ENCODE measurements around the gene UNC13C.

The UNC13C gene

DNA sequence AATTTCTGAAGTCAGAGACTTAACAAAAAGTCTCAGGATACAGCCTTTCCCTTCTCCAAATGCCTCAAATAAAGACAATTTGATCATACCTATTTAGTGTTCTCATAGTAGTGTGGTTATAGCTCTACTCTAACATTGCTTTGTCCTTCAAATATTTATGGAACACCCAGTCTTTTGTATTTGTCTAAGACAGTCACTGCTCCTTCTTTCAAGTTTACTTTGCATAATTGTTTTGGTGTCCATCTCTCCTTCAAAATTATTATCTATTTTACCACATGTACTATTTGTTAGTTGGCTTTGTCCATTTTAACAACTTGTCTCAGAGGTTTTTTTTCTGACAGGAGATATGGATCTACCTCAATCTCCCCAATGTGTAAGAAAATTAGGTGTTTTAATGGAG lies 118.8 kb downstream of the UNC13C start:
- Histone ChIP-seq H3K9ac (ENCODE audit: low read length) (no peak overlapping the region), H2BK120ac (ENCODE audit: low read depth, low read length) (no peak overlapping the region), H3K23ac (ENCODE audit: low read length) (no peak overlapping the region), H3K36me3 (ENCODE audit: control insufficient read depth, insufficient read depth, low read length) (no peaks in the 10 kb centered on the region), H3K27ac (ENCODE audit: low read depth, low read length) (no peak overlapping the region), H3K79me1 (ENCODE audit: low read length) (no peaks in the 10 kb centered on the region), H2BK15ac (replicated peaks; ENCODE audit: low read depth) (no peak overlapping the region), H3K4ac (ENCODE audit: low read depth, low read length) (no peak overlapping the region), H3K27me3 (ENCODE audit: insufficient read depth, low read length, poor library complexity) (no peaks in the 10 kb centered on the region), H3K79me2 (ENCODE audit: control insufficient read depth, insufficient read depth, low read length) (no peaks in the 10 kb centered on the region), H4K8ac (ENCODE audit: low read depth, low read length) (no peak overlapping the region), H3K18ac (ENCODE audit: low read length) (no peak overlapping the region), H3K4me2 (ENCODE audit: low read length) (no peak overlapping the region), H3K4me1 (ENCODE audit: control insufficient read depth, low read depth, low read length) (no peaks in the 10 kb centered on the region), H3K4me3 (ENCODE audit: low read length) (no peak overlapping the region), H4K5ac (ENCODE audit: low read length) (no peak overlapping the region), H2AK5ac (ENCODE audit: low read length) (no peak overlapping the region), H2BK5ac (ENCODE audit: low read length) (no peak overlapping the region), H3K56ac (ENCODE audit: low read length) (no peak overlapping the region)
- DNase-seq = no peak

DNA sequence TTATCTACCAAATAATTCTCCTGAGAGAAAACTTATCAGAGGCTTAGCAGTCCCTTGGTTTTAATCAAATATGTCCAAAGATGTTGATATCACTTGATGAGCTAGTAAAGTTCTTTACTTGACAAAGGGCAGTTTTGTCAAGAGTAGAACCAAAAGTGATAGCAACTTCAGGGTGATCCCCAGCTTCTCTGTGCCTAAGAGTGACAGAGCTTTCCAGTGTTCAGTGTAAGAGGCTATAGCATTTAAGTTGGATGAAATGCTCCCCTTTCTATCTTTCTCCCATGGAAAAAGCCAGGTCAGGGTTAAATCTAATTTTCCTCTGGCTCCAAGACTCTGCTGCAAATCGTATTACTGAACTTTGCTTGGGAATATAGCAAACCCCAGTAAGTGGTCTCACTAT lies 120.8 kb downstream of the UNC13C start:
- no peak overlapping the region for H4K8ac ChIP-seq (ENCODE audit: low read depth, low read length)
- H3K23ac ChIP-seq (ENCODE audit: low read length) = no peak overlapping the region
- H2AK5ac ChIP-seq (ENCODE audit: low read length) = no peak overlapping the region
- DNase-seq = no peak
- H3K27me3 ChIP-seq (ENCODE audit: insufficient read depth, low read length, poor library complexity) = no peaks in the 10 kb centered on the region
- no peak overlapping the region for H3K4me2 ChIP-seq (ENCODE audit: low read length)
- no peaks in the 10 kb centered on the region for H3K79me2 ChIP-seq (ENCODE audit: control insufficient read depth, insufficient read depth, low read length)
- H3K79me1 ChIP-seq (ENCODE audit: low read length) = no peaks in the 10 kb centered on the region
- H2BK5ac ChIP-seq (ENCODE audit: low read length) = no peak overlapping the region
- no peak overlapping the region for H3K18ac ChIP-seq (ENCODE audit: low read length)
- no peaks in the 10 kb centered on the region for H3K36me3 ChIP-seq (ENCODE audit: control insufficient read depth, insufficient read depth, low read length)
- H3K4me3 ChIP-seq (ENCODE audit: low read length) = no peak overlapping the region
- H3K9ac ChIP-seq (ENCODE audit: low read length) = no peak overlapping the region
- no peak overlapping the region for H3K27ac ChIP-seq (ENCODE audit: low read depth, low read length)
- no CpG with 5 or more reads among the region's 1 CpG for WGBS (ENCODE audit: extremely low coverage, insufficient coverage, low lambda C conversion rate)
- no peak overlapping the region for H2BK120ac ChIP-seq (ENCODE audit: low read depth, low read length)
- H2BK15ac ChIP-seq (replicated peaks; ENCODE audit: low read depth) = no peak overlapping the region
- no peak overlapping the region for H3K4ac ChIP-seq (ENCODE audit: low read depth, low read length)
- H3K56ac ChIP-seq (ENCODE audit: low read length) = no peak overlapping the region
- H4K5ac ChIP-seq (ENCODE audit: low read length) = no peak overlapping the region
- no peaks in the 10 kb centered on the region for H3K4me1 ChIP-seq (ENCODE audit: control insufficient read depth, low read depth, low read length)

DNA sequence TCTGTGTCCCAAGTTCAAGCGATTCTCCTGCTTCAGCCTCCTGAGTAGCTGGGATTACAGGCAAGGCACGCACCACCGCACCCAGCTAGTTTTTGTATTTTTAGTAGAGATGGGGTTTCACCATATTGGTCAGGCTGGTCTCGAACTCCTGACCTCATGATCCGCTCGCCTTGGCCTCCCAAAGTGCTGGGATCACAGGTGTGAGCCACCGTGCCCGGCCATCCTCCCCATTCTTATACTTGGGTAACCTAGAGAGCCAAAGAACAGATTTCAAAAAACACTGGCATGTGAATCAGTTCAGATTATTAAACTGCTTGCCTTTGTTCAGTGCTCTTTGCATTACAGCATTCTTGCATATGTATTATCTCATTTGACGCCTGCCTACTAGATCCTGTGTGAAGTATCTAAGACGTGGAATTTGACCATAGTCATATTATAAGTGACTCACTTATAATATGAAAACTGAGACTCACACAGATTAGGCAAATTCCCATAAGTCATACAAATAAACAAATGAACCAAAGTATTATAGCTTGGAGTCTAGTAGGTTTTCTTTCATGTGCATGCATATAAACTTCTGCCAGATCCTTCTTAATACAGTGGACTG lies 123.5 kb downstream of the UNC13C start:
- no CpG with 5 or more reads among the region's 10 CpGs for WGBS (ENCODE audit: extremely low coverage, insufficient coverage, low lambda C conversion rate)
- H4K5ac ChIP-seq (ENCODE audit: low read length) = no peak overlapping the region
- H4K8ac ChIP-seq (ENCODE audit: low read depth, low read length) = no peak overlapping the region
- H3K9ac ChIP-seq (ENCODE audit: low read length) = no peak overlapping the region
- H2BK5ac ChIP-seq (ENCODE audit: low read length) = no peak overlapping the region
- H3K27me3 ChIP-seq (ENCODE audit: insufficient read depth, low read length, poor library complexity) = no peaks in the 10 kb centered on the region
- H3K4me1 ChIP-seq (ENCODE audit: control insufficient read depth, low read depth, low read length) = no peaks in the 10 kb centered on the region
- no peaks in the 10 kb centered on the region for H3K36me3 ChIP-seq (ENCODE audit: control insufficient read depth, insufficient read depth, low read length)
- H3K56ac ChIP-seq (ENCODE audit: low read length) = no peak overlapping the region
- H3K79me2 ChIP-seq (ENCODE audit: control insufficient read depth, insufficient read depth, low read length) = no peaks in the 10 kb centered on the region
- no peaks in the 10 kb centered on the region for H3K79me1 ChIP-seq (ENCODE audit: low read length)
- no peak overlapping the region for H3K23ac ChIP-seq (ENCODE audit: low read length)
- H3K4ac ChIP-seq (ENCODE audit: low read depth, low read length) = no peak overlapping the region
- H2BK120ac ChIP-seq (ENCODE audit: low read depth, low read length) = no peak overlapping the region
- H2AK5ac ChIP-seq (ENCODE audit: low read length) = no peak overlapping the region
- no peak overlapping the region for H3K4me3 ChIP-seq (ENCODE audit: low read length)
- no peak overlapping the region for H3K18ac ChIP-seq (ENCODE audit: low read length)
- no peak overlapping the region for H3K4me2 ChIP-seq (ENCODE audit: low read length)
- no peak overlapping the region for H2BK15ac ChIP-seq (replicated peaks; ENCODE audit: low read depth)
- DNase-seq = no peak
- no peak overlapping the region for H3K27ac ChIP-seq (ENCODE audit: low read depth, low read length)

DNA sequence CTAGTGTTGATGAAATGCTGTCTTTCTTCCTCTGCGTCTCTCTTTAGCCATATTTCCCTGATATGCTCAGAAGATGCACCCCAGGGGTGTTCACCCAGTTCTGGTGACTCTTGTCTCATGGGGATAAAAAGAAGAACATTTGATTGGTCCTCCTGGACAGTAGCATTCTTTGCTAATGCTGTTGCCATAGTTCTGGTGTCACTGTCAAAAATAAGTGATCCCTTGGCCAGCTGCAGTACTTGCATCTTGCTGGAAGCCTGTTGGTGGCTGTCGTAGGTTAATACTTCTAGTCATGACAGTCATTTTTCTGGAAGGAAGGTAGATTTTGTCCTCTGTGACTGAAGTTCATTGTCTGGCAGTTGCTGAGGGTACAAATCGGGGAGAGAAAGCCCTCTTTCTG lies 124.5 kb downstream of the UNC13C start:
- Histone ChIP-seq H3K4me2 (ENCODE audit: low read length) (no peak overlapping the region), H3K18ac (ENCODE audit: low read length) (no peak overlapping the region), H3K79me2 (ENCODE audit: control insufficient read depth, insufficient read depth, low read length) (no peaks in the 10 kb centered on the region), H2BK120ac (ENCODE audit: low read depth, low read length) (no peak overlapping the region), H4K5ac (ENCODE audit: low read length) (no peak overlapping the region), H3K27me3 (ENCODE audit: insufficient read depth, low read length, poor library complexity) (no peaks in the 10 kb centered on the region), H3K79me1 (ENCODE audit: low read length) (no peaks in the 10 kb centered on the region), H3K23ac (ENCODE audit: low read length) (no peak overlapping the region), H3K27ac (ENCODE audit: low read depth, low read length) (no peak overlapping the region), H3K4ac (ENCODE audit: low read depth, low read length) (no peak overlapping the region), H2BK5ac (ENCODE audit: low read length) (no peak overlapping the region), H3K36me3 (ENCODE audit: control insufficient read depth, insufficient read depth, low read length) (no peaks in the 10 kb centered on the region), H3K4me3 (ENCODE audit: low read length) (no peak overlapping the region), H3K9ac (ENCODE audit: low read length) (no peak overlapping the region), H3K56ac (ENCODE audit: low read length) (no peak overlapping the region), H2BK15ac (replicated peaks; ENCODE audit: low read depth) (no peak overlapping the region), H3K4me1 (ENCODE audit: control insufficient read depth, low read depth, low read length) (no peaks in the 10 kb centered on the region), H4K8ac (ENCODE audit: low read depth, low read length) (no peak overlapping the region), H2AK5ac (ENCODE audit: low read length) (no peak overlapping the region)
- WGBS (ENCODE audit: extremely low coverage, insufficient coverage, low lambda C conversion rate) = no CpG with 5 or more reads among the region's 3 CpGs
- DNase-seq = no peak

DNA sequence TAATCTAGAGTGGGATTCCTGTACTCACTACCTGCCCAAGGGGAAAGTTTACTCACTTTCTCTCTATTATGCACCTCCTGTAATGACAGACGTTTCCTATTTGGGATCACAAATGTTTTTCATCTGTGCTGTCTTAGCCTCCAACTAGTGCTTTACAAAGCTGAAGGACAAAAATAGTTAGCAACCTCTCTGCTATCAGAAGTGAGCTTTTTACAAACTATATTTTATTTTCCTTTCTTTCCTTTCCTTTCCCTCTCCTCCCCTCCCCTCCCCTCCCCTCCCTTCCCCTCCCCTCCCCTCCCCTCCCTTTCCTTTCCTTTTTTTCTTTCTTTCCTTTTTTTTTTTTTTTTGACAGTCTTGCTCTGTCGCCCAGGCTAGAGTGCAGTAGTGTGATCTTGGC lies 130.8 kb downstream of the UNC13C start:
- no CpG with 5 or more reads among the region's 2 CpGs for WGBS (ENCODE audit: extremely low coverage, insufficient coverage, low lambda C conversion rate)
- no peaks in the 10 kb centered on the region for H3K79me2 ChIP-seq (ENCODE audit: control insufficient read depth, insufficient read depth, low read length)
- H3K23ac ChIP-seq (ENCODE audit: low read length) = no peak overlapping the region
- H3K27ac ChIP-seq (ENCODE audit: low read depth, low read length) = no peak overlapping the region
- H4K8ac ChIP-seq (ENCODE audit: low read depth, low read length) = no peak overlapping the region
- H3K18ac ChIP-seq (ENCODE audit: low read length) = no peak overlapping the region
- H3K56ac ChIP-seq (ENCODE audit: low read length) = no peak overlapping the region
- no peak overlapping the region for H2BK120ac ChIP-seq (ENCODE audit: low read depth, low read length)
- H3K4ac ChIP-seq (ENCODE audit: low read depth, low read length) = no peak overlapping the region
- H3K4me2 ChIP-seq (ENCODE audit: low read length) = no peak overlapping the region
- no peak overlapping the region for H2BK5ac ChIP-seq (ENCODE audit: low read length)
- H3K9ac ChIP-seq (ENCODE audit: low read length) = no peak overlapping the region
- no peak overlapping the region for H2AK5ac ChIP-seq (ENCODE audit: low read length)
- H2BK15ac ChIP-seq (replicated peaks; ENCODE audit: low read depth) = no peak overlapping the region
- H3K36me3 ChIP-seq (ENCODE audit: control insufficient read depth, insufficient read depth, low read length) = no peaks in the 10 kb centered on the region
- H3K27me3 ChIP-seq (ENCODE audit: insufficient read depth, low read length, poor library complexity) = no peaks in the 10 kb centered on the region
- H3K79me1 ChIP-seq (ENCODE audit: low read length) = no peaks in the 10 kb centered on the region
- no peak overlapping the region for H4K5ac ChIP-seq (ENCODE audit: low read length)
- H3K4me1 ChIP-seq (ENCODE audit: control insufficient read depth, low read depth, low read length) = no peaks in the 10 kb centered on the region
- DNase-seq = no peak
- no peak overlapping the region for H3K4me3 ChIP-seq (ENCODE audit: low read length)

DNA sequence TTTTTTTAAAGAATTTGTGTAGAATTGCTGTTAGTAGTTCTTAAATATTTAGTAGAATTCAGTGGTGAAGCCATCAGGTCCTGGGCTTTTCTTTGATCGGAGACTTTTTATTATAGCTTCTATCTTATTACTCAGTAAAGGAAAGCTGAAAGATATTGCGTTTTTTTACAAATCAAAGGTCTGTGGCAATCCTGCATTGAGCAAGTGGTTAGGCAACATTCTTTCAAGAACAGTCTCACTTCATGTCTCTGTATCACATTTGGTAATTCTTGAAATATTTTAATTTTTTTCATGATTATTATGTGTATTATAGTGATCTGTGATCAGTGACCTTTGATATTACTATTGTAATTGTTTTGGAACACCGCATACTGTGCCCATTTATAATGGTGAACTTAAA lies 140.8 kb downstream of the UNC13C start:
- Histone ChIP-seq H3K36me3 (ENCODE audit: control insufficient read depth, insufficient read depth, low read length) (no peaks in the 10 kb centered on the region), H3K79me2 (ENCODE audit: control insufficient read depth, insufficient read depth, low read length) (no peaks in the 10 kb centered on the region), H2BK5ac (ENCODE audit: low read length) (no peak overlapping the region), H3K4me1 (ENCODE audit: control insufficient read depth, low read depth, low read length) (no peaks in the 10 kb centered on the region), H3K23ac (ENCODE audit: low read length) (no peak overlapping the region), H3K4ac (ENCODE audit: low read depth, low read length) (no peak overlapping the region), H3K4me2 (ENCODE audit: low read length) (no peak overlapping the region), H2BK120ac (ENCODE audit: low read depth, low read length) (no peak overlapping the region), H4K5ac (ENCODE audit: low read length) (no peak overlapping the region), H3K4me3 (ENCODE audit: low read length) (no peak overlapping the region), H3K56ac (ENCODE audit: low read length) (no peak overlapping the region), H3K27ac (ENCODE audit: low read depth, low read length) (no peak overlapping the region), H2BK15ac (replicated peaks; ENCODE audit: low read depth) (no peak overlapping the region), H3K18ac (ENCODE audit: low read length) (no peak overlapping the region), H2AK5ac (ENCODE audit: low read length) (no peak overlapping the region), H3K27me3 (ENCODE audit: insufficient read depth, low read length, poor library complexity) (no peaks in the 10 kb centered on the region), H4K8ac (ENCODE audit: low read depth, low read length) (no peak overlapping the region), H3K9ac (ENCODE audit: low read length) (no peak overlapping the region), H3K79me1 (ENCODE audit: low read length) (no peaks in the 10 kb centered on the region)
- no CpG with 5 or more reads among the region's 3 CpGs for WGBS (ENCODE audit: extremely low coverage, insufficient coverage, low lambda C conversion rate)
- DNase-seq = no peak
